Measurements from ENCODE around the gene PRXL2B.

PRXL2B gene

GRCh38 chr1:2638466-2639115 lies 52.0 kb downstream of the PRXL2B start:
- no peaks in the 10 kb centered on the region for H3K4me1 ChIP-seq (ENCODE audit: insufficient read depth, low read length)
- H3K36me3 ChIP-seq (ENCODE audit: insufficient read depth, low read length): no peaks in the 10 kb centered on the region
- peaks cover 25% of the 10 kb centered on the region for H3K9me3 ChIP-seq (ENCODE audit: insufficient read depth, low read depth, low read length)
- peaks cover 5% of the 10 kb centered on the region; the same call in 1 of the 2 replicates for H3K27me3 ChIP-seq (ENCODE audit: insufficient read depth, low read length)
- no peak overlapping the region for H3K4me3 ChIP-seq (ENCODE audit: low read length)
- no peak overlapping the region for H3K9ac ChIP-seq (ENCODE audit: low read depth, low read length)
- no peak overlapping the region for H3K27ac ChIP-seq (ENCODE audit: low read depth, low read length)
- 84% methylated on average over 16 of the region's 16 CpGs for WGBS

- Histone ChIP-seq H3K9me3 (ENCODE audit: insufficient read depth, low read depth, low read length) (peaks cover 25% of the 10 kb centered on the region), H3K27ac (ENCODE audit: low read depth, low read length) (no peak overlapping the region), H3K4me1 (ENCODE audit: insufficient read depth, low read length) (no peaks in the 10 kb centered on the region), H3K27me3 (ENCODE audit: insufficient read depth, low read length) (peaks cover 5% of the 10 kb centered on the region; the same call in 1 of the 2 replicates), H3K4me3 (ENCODE audit: low read length) (no peak overlapping the region), H3K9ac (ENCODE audit: low read depth, low read length) (no peak overlapping the region), H3K36me3 (ENCODE audit: insufficient read depth, low read length) (no peaks in the 10 kb centered on the region)
- 81% methylated on average over 11 of the region's 11 CpGs for WGBS
Measured at GRCh38 chr1:2639203-2639602, 52.6 kb downstream of the PRXL2B start.

DNA sequence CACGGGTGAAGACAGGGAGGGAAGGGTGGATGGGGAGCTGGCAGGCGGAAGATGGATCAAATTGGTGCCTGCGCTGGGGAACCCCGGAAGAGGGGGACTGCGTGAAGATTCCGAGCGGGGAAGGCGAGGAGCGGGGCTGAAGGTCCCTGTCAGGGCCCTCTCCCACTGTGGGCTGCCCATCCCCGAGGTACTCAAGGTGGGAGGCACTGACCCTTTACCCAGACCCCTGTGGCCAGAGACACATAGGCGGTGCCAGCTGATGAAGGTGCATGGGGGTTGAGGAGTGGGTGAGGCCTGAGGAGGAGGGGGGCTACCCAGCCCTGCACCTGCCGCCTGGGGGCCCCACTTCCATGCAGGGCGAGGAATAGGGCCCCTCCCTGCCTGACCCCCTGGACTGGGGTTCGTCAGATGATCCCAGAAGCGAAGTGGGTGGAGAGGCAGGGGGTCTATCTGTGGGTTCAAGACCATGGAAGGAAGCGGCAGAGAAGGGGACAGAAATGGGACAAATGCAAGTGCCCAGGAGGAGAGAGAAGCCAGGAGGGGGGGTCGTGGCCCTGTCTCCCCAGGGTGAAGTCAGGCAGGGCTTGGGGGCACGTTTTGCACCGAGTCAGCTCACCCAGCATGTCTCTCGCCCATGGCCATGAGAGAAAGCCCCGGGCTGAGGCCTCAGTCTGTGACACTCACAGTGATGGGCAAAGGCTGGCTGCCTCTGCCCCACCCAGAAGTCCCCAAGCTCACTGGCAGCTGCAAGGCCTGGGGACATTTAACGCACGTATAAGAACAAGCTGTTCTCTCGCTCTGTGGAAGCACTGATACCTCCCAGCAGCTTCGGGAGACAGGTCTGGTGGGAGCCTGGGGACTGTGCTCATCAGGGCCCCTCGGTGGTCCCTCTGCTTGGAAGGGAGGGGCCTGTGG lies 53.3 kb downstream of the PRXL2B start:
- H3K27me3 ChIP-seq (ENCODE audit: insufficient read depth, low read length): peaks cover 5% of the 10 kb centered on the region; the same call in 1 of the 2 replicates
- peaks cover 25% of the 10 kb centered on the region for H3K9me3 ChIP-seq (ENCODE audit: insufficient read depth, low read depth, low read length)
- 83% methylated on average over 26 of the region's 26 CpGs for WGBS

GRCh38 chr1:2640626-2641025 lies 54.0 kb downstream of the PRXL2B start:
- Histone ChIP-seq H3K4me1 (ENCODE audit: insufficient read depth, low read length) (no peaks in the 10 kb centered on the region), H3K27ac (ENCODE audit: low read depth, low read length) (no peak overlapping the region), H3K9me3 (ENCODE audit: insufficient read depth, low read depth, low read length) (peaks cover 25% of the 10 kb centered on the region), H3K4me3 (ENCODE audit: low read length) (no peak overlapping the region), H3K9ac (ENCODE audit: low read depth, low read length) (no peak overlapping the region), H3K36me3 (ENCODE audit: insufficient read depth, low read length) (no peaks in the 10 kb centered on the region), H3K27me3 (ENCODE audit: insufficient read depth, low read length) (peaks cover 5% of the 10 kb centered on the region; the same call in 1 of the 2 replicates)
- WGBS: 71% methylated on average over 3 of the region's 3 CpGs

More for the DNA sequence above, 53.3 kb downstream of the PRXL2B start:
- no peaks in the 10 kb centered on the region for H3K36me3 ChIP-seq (ENCODE audit: insufficient read depth, low read length)
- H3K9ac ChIP-seq (ENCODE audit: low read depth, low read length): no peak overlapping the region
- no peak overlapping the region for H3K4me3 ChIP-seq (ENCODE audit: low read length)
- no peak overlapping the region for H3K27ac ChIP-seq (ENCODE audit: low read depth, low read length)
- H3K4me1 ChIP-seq (ENCODE audit: insufficient read depth, low read length): no peaks in the 10 kb centered on the region
